Transverse colon (tissue), 4 donors: ENCODE data around the gene PSORS1C1. TPM values are rescaled to one million over a fixed set of nuclear protein-coding genes. Genes with fewer than 3 reads are reported as not detected.

Experiments
- DNase-seq: peaks from one replicate; pipeline ENCODE4 v3.0.0-alpha.2; 2019
- H3K27ac ChIP-seq, 4 donors: fragments of 200-600 bp; sonication (generic); 2 replicates each; pipeline ENCODE4 v1.5.1; 2016 to 2018; ENCODE audit warnings: inconsistent platforms in 4 of 4
- H3K27me3 ChIP-seq: fragments of 200-600 bp; sonication (generic); 2 replicates; pipeline ENCODE4 v1.5.1; 2017; ENCODE audit warnings: inconsistent platforms
- H3K36me3 ChIP-seq, 4 donors: fragments of 200-600 bp; sonication (generic); 2 replicates each; pipeline ENCODE4 v1.5.1; 2017 to 2019; ENCODE audit warnings: inconsistent platforms in 4 of 4
- H3K4me1 ChIP-seq, 4 donors: fragments of 200-600 bp; sonication (generic); 2 replicates each; pipeline ENCODE4 v1.5.1; 2017 to 2020; ENCODE audit warnings: inconsistent platforms in 4 of 4
- H3K4me3 ChIP-seq, 4 donors: fragments of 200-600 bp; sonication (generic); 1 replicate in 1 of 4; 2 replicates in 3 of 4; pipeline versions ENCODE4 v1.5.1 to v1.6.1; 2017 to 2019; ENCODE audit warnings: inconsistent platforms in 4 of 4
- H3K9me3 ChIP-seq, 2 donors: fragments of 200-600 bp; sonication (generic); 2 replicates each; pipeline ENCODE4 v1.5.1; 2017 to 2019; ENCODE audit warnings: inconsistent platforms in 2 of 2
- CTCF ChIP-seq, 5 experiments: fragments of 200-600 bp in 3 of 5; fragments of 450-650 bp in 2 of 5; sonication (generic) in 3 of 5; IDR thresholded peaks; 1 replicate in 2 of 5; 2 replicates in 3 of 5; pipeline ENCODE4 v1.5.1; 2016 to 2017; ENCODE audit warnings: antibody characterized with exemption in 5 of 5, inconsistent platforms in 3 of 5, mild to moderate bottlenecking in 2 of 5, moderate library complexity in 1 of 5
- EP300 ChIP-seq: sonication (generic); formaldehyde crosslinking; IDR thresholded peaks from one replicate; pipeline ENCODE4 v1.6.1; 2017; ENCODE audit warnings: antibody characterized with exemption, low read depth
- POLR2A ChIP-seq: fragments of 450-650 bp; IDR thresholded peaks from one replicate; pipeline ENCODE4 v1.6.1; 2016; ENCODE audit warnings: antibody characterized with exemption, mild to moderate bottlenecking, moderate library complexity
- POLR2AphosphoS5 ChIP-seq, 3 donors: sonication (generic); formaldehyde crosslinking; IDR thresholded peaks; one replicate each; pipeline ENCODE4 v1.6.1; 2016; ENCODE audit warnings: antibody characterized with exemption in 3 of 3
- WGBS, 2 donors: methylation state at CpG; one replicate each; pipeline ENCODE4 v1.1.5; 2018; ENCODE audit warnings: low coverage in 1 of 2; 5-methylcytosine and 5-hydroxymethylcytosine counted together
- in situ Hi-C, 4 donors: fragments of 200-750 bp; cut with MboI; loops; one replicate each; pipeline versions ENCODE4 v1.15.0 to v1.15.1; 2017; ENCODE audit warnings: low sequenced_read_pairs in 3 of 4, low pct_ligation_motif_present in 1 of 4, low pct_unique_long_range_greater_than_20kb in 1 of 4
- intact Hi-C: fragments of 100-400 bp; cut with DNase I; formaldehyde crosslinking; loops from one replicate; pipeline ENCODE4 v1.15.1; 2023; ENCODE audit warnings: low total_unique reads
- total RNA-seq, 4 donors: library from RNA; depleted of rRNA; stranded (reverse); fragments of >200 nt; gene quantifications; one replicate each; pipeline ENCODE4 v1.1.0, GENCODE V29; 2016

PSORS1C1 gene
- total RNA-seq, 4 donors from 2014 or later: 8.8 to 19.0 (median 13.4) TPM

GRCh38 chr6:31070711-31071197, 43.8 kb upstream of the PSORS1C1 start:
- Histone ChIP-seq H3K36me3 (no peaks in the 10 kb centered on the region), H3K4me3 (no peak overlapping the region), H3K27ac (no peak overlapping the region), H3K27me3 (no peaks in the 10 kb centered on the region), H3K9me3 (no peaks in the 10 kb centered on the region), H3K4me1 (peaks cover 0 to 15% (median 3%) of the 10 kb centered on the region in 4 donors)
- peak in 3 of 5 experiments; percentile 11 to 20 (median 20) for TF ChIP-seq CTCF (IDR thresholded peaks at IDR 0.05)
- no peak for TF ChIP-seq POLR2AphosphoS5 (IDR thresholded peaks at IDR 0.05)
- in situ Hi-C loops (loop anchor here in 3 of 4 donors (10.0 to 25.0 kb wide), 4 partner anchors 133 to 608 kb away; partner anchors contain the start of genes MUCL3 (in 1 of the 3), SFTA2 (in 1 of the 3) and VARS2 (in 1 of the 3)), intact Hi-C loops (no loop called here)
- WGBS, 2 donors: 51 to 60% methylated on average over 6 of the region's 6 CpGs
- DNase-seq: no peak

- H3K27ac ChIP-seq: no peak overlapping the region
- no peak overlapping the region for H3K4me3 ChIP-seq
- TF ChIP-seq POLR2A (no peak), POLR2AphosphoS5 (IDR thresholded peaks at IDR 0.05) (no peak), CTCF (IDR thresholded peaks at IDR 0.05) (no peak), EP300 (no peak)
- peaks cover 0 to 16% (median 3%) of the 10 kb centered on the region in 4 donors for H3K4me1 ChIP-seq
- intact Hi-C loops (no loop called here), in situ Hi-C loops (loop anchor here in 3 of 4 donors (10.0 to 25.0 kb wide), 4 partner anchors 137 to 612 kb away; partner anchors contain the start of genes MUCL3 (in 1 of the 3), SFTA2 (in 1 of the 3) and VARS2 (in 1 of the 3))
- no peaks in the 10 kb centered on the region for H3K27me3 ChIP-seq
- DNase-seq: no peak
- WGBS, 2 donors: 73 to 74% methylated on average over 3 to 4 of the region's 4 CpGs
- H3K9me3 ChIP-seq: no peaks in the 10 kb centered on the region
- no peaks in the 10 kb centered on the region for H3K36me3 ChIP-seq
Measured at GRCh38 chr6:31074401-31074800, 40.2 kb upstream of the PSORS1C1 start.

GRCh38 chr6:31075528-31075927, 39.1 kb upstream of the PSORS1C1 start:
- Histone ChIP-seq H3K9me3 (no peaks in the 10 kb centered on the region), H3K4me3 (no peak overlapping the region), H3K27ac (no peak overlapping the region), H3K27me3 (peaks cover 2% of the 10 kb centered on the region), H3K36me3 (no peaks in the 10 kb centered on the region), H3K4me1 (peaks cover 0 to 20% (median 3%) of the 10 kb centered on the region in 4 donors)
- in situ Hi-C loops: loop anchor here in 3 of 4 donors (5.0 to 25.0 kb wide), 4 partner anchors 158 to 613 kb away; partner anchors contain the start of gene VARS2 (in 1 of the 3)
- intact Hi-C loops: no loop called here
- WGBS, 2 donors: 100% methylated on average over 1 of the region's 1 CpG; no CpG with 5 or more reads in 1 of the 2 donors
- no peak for TF ChIP-seq CTCF (IDR thresholded peaks at IDR 0.05)
- no peak for TF ChIP-seq POLR2AphosphoS5 (IDR thresholded peaks at IDR 0.05)
- no peak for TF ChIP-seq POLR2A
- no peak for TF ChIP-seq EP300
- DNase-seq: no peak

- Histone ChIP-seq H3K4me3 (no peak overlapping the region), H3K9me3 (no peaks in the 10 kb centered on the region), H3K27me3 (peaks cover 7% of the 10 kb centered on the region), H3K4me1 (peaks cover 0 to 20% (median 3%) of the 10 kb centered on the region in 4 donors), H3K27ac (no peak overlapping the region), H3K36me3 (no peaks in the 10 kb centered on the region)
- no peak for DNase-seq
- 78 to 84% methylated on average over 3 to 4 of the region's 4 CpGs for WGBS, 2 donors
- in situ Hi-C loops: loop anchor here in 3 of 4 donors (5.0 to 25.0 kb wide), 4 partner anchors 159 to 614 kb away; partner anchors contain the start of gene VARS2 (in 1 of the 3)
- intact Hi-C loops: no loop called here
- TF ChIP-seq EP300 (no peak), POLR2A (no peak), POLR2AphosphoS5 (IDR thresholded peaks at IDR 0.05) (no peak), CTCF (IDR thresholded peaks at IDR 0.05) (no peak)
Measured at GRCh38 chr6:31076611-31077010, 38.0 kb upstream of the PSORS1C1 start.
